GM18505 (cell line): Measurements from ENCODE around the gene CARD16.

Source experiments
- ATAC-seq: cut with Tn5 transposase; IDR thresholded peaks from one replicate; pipeline ENCODE4 v1.9.1; 2021; ENCODE audit not compliant: unreplicated experiment
- POLR2A ChIP-seq: IDR thresholded peaks from 4 replicates; pipeline ENCODE4 v1.6.1; 2011; ENCODE audit warnings: borderline replicate concordance; ENCODE audit not compliant: insufficient read depth, insufficient read length; ENCODE audit errors: extremely low read depth

Gene CARD16

GRCh38 chr11:105033343-105033742, 11.8 kb downstream of the CARD16 start:
- TF ChIP-seq POLR2A = no peak
- no peak for ATAC-seq

- no peak for ATAC-seq
Observed at GRCh38 chr11:105032495-105032894, 12.6 kb downstream of the CARD16 start.

GRCh38 chr11:105027678-105028077, 17.5 kb downstream of the CARD16 start:
- TF ChIP-seq POLR2A = no peak
- no peak for ATAC-seq

More at GRCh38 chr11:105032495-105032894, 12.6 kb downstream of the CARD16 start:
- TF ChIP-seq POLR2A = no peak

DNA sequence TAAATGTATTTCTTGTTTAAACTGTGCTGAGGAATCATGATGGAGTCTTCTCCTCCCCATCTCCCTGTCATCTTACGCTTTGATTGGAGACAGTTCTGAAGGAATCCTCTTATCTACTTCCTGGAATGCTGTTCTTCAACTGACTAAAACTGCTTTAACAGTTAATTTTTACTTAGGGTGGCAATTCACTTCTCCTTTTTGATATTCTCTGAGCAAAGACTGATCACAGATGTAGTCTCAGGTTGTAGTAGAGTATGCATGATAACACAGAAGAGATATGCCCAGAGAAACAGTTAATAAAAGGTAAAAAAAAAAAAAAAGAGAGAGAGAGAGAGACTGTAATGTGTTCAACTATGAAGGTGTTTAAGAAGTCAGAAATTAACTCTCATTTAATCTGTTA, 20.7 kb downstream of the CARD16 start:
- no peak for ATAC-seq

DNA sequence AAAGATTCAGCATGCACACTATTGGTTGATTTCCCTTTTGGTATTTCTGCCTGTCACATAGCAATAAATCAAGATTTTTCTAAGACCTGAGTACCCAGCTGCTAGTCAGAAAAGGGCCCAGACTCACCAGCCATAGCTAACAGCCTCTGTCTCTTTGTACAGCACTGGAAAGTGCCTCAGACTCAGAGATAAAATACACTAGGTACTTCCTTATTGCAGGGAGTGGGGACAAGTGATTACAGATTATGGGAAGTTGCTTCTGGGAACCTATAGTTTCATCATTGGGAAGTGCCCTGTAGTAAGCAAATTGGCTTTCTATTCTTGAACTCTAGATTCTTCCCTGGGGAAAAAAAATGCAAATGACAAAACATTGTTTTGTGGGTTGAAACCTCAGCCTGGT, 22.1 kb downstream of the CARD16 start, which contains the start of gene CASP5:
Gene CASP5, minus strand, starts transcription at position 166 of the 400 bp plus-strand sequence. Its CDS starts 32 bp downstream, at position 134.
- ATAC-seq = no peak
- no peak for TF ChIP-seq POLR2A

More for the DNA sequence above, 20.7 kb downstream of the CARD16 start:
- no peak for TF ChIP-seq POLR2A

- no peak for ATAC-seq
- no peak for TF ChIP-seq POLR2A
Observed at GRCh38 chr11:105022527-105022926, 22.6 kb downstream of the CARD16 start.

GRCh38 chr11:105007463-105007862, 37.7 kb downstream of the CARD16 start:
- no peak for ATAC-seq
- no peak for TF ChIP-seq POLR2A

GRCh38 chr11:105005451-105005845, 39.7 kb downstream of the CARD16 start:
- ATAC-seq = no peak
- TF ChIP-seq POLR2A = no peak

DNA sequence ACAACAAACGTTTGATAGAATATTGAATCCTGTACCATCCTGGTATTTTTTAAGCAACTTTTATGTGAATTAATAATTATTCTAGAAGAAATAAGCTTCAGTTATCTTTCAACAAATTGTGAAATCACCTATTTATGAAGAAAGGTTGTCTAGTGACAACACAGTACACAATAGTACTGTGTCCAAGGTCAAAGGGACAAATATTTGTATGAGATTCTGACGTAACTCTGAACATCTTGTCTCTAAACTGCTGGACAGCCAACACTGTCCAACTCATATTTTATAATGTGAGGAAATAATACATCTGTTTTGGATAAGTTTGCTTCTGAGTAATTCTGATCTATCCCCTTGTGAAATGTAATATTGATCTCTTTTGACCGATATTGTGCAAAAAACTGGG, 41.1 kb downstream of the CARD16 start:
- no peak for ATAC-seq
- no peak for TF ChIP-seq POLR2A

- no peak for TF ChIP-seq POLR2A
- no peak for ATAC-seq
Observed at GRCh38 chr11:105003151-105003550, 42.0 kb downstream of the CARD16 start.

DNA sequence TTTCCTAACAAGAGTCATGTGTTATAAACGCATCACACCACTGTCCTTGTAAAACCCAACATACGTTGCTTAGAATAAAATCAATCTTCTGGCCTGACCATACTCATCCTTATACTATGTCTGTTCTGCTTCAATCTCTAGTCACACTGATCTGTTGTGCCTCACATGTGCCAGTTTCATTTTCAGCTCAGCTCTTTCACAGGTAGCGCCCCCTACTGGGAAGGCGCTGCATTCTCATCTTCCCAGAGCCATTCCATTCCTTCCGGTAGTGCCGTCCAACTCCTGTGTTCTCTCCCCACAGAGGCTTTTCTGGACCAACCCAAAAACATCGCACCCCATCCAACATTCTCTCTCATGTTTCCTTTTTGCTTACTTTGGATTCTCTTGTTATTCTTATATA, 44.3 kb downstream of the CARD16 start:
- peak; percentile 89 for ATAC-seq
- TF ChIP-seq POLR2A = no peak

GRCh38 chr11:105000167-105000566, 45.0 kb downstream of the CARD16 start:
- ATAC-seq = no peak
- TF ChIP-seq POLR2A = no peak

GRCh38 chr11:104999721-105000120, 45.4 kb downstream of the CARD16 start:
- no peak for ATAC-seq
- no peak for TF ChIP-seq POLR2A

GRCh38 chr11:104997288-104997687, 47.8 kb downstream of the CARD16 start:
- no peak for TF ChIP-seq POLR2A
- no peak for ATAC-seq

- TF ChIP-seq POLR2A = no peak
Observed at GRCh38 chr11:104995001-104995408, 50.1 kb downstream of the CARD16 start.

More at GRCh38 chr11:104995001-104995408, 50.1 kb downstream of the CARD16 start:
- no peak for ATAC-seq
